ENCODE data around the gene GADD45A. TPM values are rescaled to one million over a fixed set of nuclear protein-coding genes. Genes with fewer than 3 reads are reported as not detected.

Gene GADD45A
- total RNA-seq, 1 donor from 2014 or later = 107 TPM

DNA sequence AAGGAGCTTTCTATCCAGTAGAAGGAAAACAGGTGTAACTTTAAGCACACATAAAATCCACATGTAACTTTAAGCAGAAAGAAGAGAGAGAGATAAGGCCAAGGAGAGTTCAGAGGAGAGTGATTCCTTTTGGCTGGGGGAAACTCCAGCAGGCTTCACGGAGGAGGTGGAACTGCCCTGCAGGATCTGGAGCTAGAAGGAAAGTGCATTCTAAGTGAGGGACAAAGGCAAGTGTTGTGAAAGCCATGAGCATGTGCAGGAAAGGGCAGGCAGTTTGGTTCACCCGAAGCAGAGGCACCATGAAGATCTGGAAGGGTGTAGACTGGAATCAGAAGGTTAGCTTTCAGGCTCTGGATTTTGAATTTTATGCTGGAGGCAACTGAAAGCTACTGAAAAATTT, 46.3 kb downstream of the GADD45A start:
- Histone ChIP-seq H3K27me3 (ENCODE audit: control insufficient read depth, insufficient read depth, low read length) (no peaks in the 10 kb centered on the region), H3K36me3 (ENCODE audit: control insufficient read depth, insufficient read depth, low read length) (no peaks in the 10 kb centered on the region), H3K4me3 (ENCODE audit: low read depth, low read length) (no peak overlapping the region)
- TF ChIP-seq, protein P1, sequence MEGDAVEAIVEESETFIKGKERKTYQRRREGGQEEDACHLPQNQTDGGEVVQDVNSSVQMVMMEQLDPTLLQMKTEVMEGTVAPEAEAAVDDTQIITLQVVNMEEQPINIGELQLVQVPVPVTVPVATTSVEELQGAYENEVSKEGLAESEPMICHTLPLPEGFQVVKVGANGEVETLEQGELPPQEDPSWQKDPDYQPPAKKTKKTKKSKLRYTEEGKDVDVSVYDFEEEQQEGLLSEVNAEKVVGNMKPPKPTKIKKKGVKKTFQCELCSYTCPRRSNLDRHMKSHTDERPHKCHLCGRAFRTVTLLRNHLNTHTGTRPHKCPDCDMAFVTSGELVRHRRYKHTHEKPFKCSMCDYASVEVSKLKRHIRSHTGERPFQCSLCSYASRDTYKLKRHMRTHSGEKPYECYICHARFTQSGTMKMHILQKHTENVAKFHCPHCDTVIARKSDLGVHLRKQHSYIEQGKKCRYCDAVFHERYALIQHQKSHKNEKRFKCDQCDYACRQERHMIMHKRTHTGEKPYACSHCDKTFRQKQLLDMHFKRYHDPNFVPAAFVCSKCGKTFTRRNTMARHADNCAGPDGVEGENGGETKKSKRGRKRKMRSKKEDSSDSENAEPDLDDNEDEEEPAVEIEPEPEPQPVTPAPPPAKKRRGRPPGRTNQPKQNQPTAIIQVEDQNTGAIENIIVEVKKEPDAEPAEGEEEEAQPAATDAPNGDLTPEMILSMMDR (IDR thresholded peaks at IDR 0.05; ENCODE audit: insufficient read depth, low read length, severe bottlenecking) = no peak
- DNase-seq (ENCODE audit: low read depth) = no peak
- FAIRE-seq = no peak

DNA sequence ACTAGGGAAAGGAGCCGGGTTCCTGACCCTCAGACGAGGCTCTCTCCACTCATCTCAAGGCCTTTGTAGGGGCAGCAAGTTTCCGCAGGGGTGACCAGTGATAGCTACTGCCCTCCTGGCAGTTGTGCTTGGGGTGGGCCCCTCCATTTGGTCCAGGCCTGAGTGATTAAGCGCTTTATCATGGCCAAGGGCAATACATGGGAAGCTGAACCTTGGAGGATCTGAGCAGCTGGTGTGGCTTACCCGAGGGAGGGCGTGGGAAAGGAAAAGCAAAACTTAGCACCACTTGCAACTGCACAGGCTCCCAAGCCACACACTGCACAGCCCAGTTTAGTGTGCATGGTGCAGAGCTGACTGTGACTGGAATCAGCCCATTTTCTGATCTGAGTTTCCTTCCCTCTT, 47.8 kb downstream of the GADD45A start:
- H3K4me3 ChIP-seq (ENCODE audit: low read depth, low read length) = no peak overlapping the region
- no peaks in the 10 kb centered on the region for H3K27me3 ChIP-seq (ENCODE audit: control insufficient read depth, insufficient read depth, low read length)
- TF ChIP-seq, protein P1 (IDR thresholded peaks at IDR 0.05; ENCODE audit: insufficient read depth, low read length, severe bottlenecking) = no peak
- no peak for DNase-seq (ENCODE audit: low read depth)
- FAIRE-seq = no peak
- H3K36me3 ChIP-seq (ENCODE audit: control insufficient read depth, insufficient read depth, low read length) = no peaks in the 10 kb centered on the region

DNA sequence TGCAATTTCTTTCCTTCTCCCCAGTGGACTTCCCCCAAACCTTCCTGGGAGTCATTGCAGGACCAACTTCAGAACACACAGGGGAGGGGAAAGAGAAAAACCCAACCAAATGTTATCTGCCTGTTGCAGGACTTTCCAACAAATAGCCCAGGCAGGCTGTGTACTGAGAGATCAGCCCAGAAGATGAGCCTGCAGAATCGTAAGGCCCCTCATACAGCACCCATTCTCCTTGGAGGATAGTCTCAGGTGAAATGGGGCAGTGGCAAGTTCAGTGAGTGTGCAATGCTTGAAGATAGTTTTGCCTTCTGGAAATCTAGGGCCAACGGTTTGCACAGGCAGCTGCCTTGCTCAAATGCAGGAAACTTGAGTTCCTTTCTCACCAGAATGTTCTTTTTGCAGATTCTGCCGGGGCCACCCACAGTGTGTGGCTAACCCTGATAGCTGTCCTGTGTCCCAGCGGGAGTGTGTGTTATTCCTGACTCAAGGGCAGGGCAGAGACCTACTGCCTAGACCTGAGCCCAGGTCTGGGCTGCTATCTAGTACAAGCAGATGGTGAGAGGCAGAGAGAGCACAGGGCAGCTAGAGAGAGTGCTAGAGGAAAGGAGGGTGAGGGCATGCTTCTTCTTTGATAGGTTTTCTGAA, 48.8 kb downstream of the GADD45A start:
- TF ChIP-seq, protein P1 (IDR thresholded peaks at IDR 0.05; ENCODE audit: insufficient read depth, low read length, severe bottlenecking) = no peak
- no peak overlapping the region for H3K4me3 ChIP-seq (ENCODE audit: low read depth, low read length)
- H3K36me3 ChIP-seq (ENCODE audit: control insufficient read depth, insufficient read depth, low read length) = no peaks in the 10 kb centered on the region
- no peaks in the 10 kb centered on the region for H3K27me3 ChIP-seq (ENCODE audit: control insufficient read depth, insufficient read depth, low read length)
- no peak for DNase-seq (ENCODE audit: low read depth)
- FAIRE-seq = no peak

DNA sequence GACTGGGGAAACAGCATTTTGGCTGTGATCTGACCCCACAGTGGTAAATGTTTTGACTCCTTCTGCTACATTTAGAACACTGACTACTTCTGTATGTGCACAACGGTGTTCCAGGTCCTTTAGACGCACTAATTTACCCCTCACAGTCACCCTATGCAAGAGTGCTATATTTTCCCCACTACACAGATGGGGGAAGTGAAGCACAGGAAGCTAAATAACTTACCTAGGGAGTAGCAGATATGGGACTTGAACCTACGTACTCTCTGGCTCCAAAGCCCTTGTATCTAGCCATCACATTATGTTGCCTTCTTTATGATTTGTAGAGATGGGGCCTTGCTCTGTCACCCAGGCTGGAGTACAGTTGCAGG, 49.3 kb downstream of the GADD45A start:
- no peak for DNase-seq (ENCODE audit: low read depth)
- Histone ChIP-seq H3K36me3 (ENCODE audit: control insufficient read depth, insufficient read depth, low read length) (no peaks in the 10 kb centered on the region), H3K4me3 (ENCODE audit: low read depth, low read length) (no peak overlapping the region), H3K27me3 (ENCODE audit: control insufficient read depth, insufficient read depth, low read length) (no peaks in the 10 kb centered on the region)
- TF ChIP-seq, protein P1 (IDR thresholded peaks at IDR 0.05; ENCODE audit: insufficient read depth, low read length, severe bottlenecking) = no peak
- FAIRE-seq = no peak

DNA sequence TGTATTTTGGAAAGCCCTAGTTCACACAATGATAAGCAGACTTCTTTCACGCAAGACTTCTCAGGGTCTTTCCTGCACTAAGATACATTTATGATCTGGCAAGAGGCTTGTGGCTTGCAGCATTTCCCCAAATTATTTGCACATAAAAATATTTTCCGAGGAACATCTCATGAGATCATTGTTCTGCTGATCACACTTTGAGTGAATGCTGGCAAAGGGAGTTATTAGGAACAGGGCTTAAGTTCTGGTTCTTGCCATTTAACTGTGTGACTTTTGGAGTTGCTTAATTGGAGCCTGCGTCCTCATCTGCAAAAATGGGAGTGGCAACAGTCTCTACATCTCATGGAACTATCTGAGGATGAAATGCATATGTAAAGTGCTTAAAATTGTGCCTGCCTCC, 50.2 kb downstream of the GADD45A start:
- TF ChIP-seq, protein P1 (IDR thresholded peaks at IDR 0.05; ENCODE audit: insufficient read depth, low read length, severe bottlenecking) = no peak
- no peaks in the 10 kb centered on the region for H3K27me3 ChIP-seq (ENCODE audit: control insufficient read depth, insufficient read depth, low read length)
- no peak overlapping the region for H3K4me3 ChIP-seq (ENCODE audit: low read depth, low read length)
- DNase-seq (ENCODE audit: low read depth) (no peak), FAIRE-seq (no peak)
- H3K36me3 ChIP-seq (ENCODE audit: control insufficient read depth, insufficient read depth, low read length) = no peaks in the 10 kb centered on the region
